NCI-H1092 (cell line): ENCODE data around the gene SCAMP5.
A peak's percentile ranks its signal among the peaks of the same experiment; 100 is the strongest.

Experiments
- DNase-seq: peaks from one replicate; lab custom pipeline; 2025; lab: John Stamatoyannopoulos, UW

The SCAMP5 gene

DNA sequence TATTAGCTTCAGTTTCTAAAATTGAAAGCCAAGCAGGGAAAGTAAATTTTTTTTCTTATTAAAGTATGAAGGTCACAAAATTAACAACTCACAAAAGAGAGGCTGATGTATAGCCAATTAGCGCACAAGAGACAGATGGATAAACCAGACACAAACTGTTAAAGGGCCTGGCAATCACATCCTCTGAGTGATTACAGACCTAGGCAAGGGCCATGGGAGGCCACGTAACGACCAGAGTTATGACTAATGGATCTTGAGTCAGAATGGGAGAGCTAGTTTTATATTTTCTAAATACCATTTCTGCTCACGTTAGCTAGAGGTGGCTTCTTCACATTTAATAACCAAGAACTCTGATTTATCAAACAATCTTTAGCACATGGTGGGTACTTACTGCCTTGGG, 17.8 kb upstream of the SCAMP5 start:
- no peak for DNase-seq

GRCh38 chr15:74978077-74978476, 17.3 kb upstream of the SCAMP5 start:
- no peak for DNase-seq

DNA sequence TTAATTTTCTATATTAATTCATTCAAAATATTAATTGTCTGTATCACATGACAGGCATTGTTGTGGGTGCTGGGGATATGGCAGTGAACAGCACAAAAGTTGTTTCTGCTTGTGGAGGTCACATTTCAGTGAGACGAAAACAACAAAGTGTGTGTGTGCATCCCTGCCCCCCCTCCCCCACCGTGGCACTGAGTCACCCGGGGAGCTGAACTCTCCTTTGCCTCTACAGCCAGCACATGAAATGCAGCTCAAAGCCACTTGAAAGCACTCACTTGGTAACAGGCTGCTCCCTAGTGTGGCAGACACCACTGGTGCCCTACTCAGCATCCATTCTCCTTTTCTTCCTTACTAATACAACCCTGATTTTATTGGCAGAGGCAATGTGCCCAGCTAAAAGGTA, 16.9 kb upstream of the SCAMP5 start:
- no peak for DNase-seq

DNA sequence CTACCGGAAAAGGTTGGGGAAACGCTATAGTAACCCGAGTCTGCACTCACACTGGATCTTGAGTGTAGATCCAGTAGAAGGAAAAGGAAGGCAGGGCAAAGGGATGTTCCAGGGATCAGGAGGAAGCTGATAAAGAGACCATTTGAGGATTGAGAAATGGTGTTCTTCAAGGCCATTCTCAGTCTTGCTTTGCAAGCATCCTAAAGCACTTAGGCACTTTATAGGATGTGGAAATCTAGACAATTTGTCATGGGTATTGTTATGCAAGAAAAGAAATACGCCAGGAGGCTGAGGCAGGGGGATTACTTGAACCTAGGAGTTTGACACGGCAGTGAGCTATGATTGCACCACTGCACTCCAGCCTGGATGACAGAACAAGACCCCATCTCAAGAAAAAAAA, 13.2 kb upstream of the SCAMP5 start:
- DNase-seq: no peak

- DNase-seq: no peak
These were observed 11.6 kb upstream of the SCAMP5 start for GRCh38 chr15:74983725-74984231.

DNA sequence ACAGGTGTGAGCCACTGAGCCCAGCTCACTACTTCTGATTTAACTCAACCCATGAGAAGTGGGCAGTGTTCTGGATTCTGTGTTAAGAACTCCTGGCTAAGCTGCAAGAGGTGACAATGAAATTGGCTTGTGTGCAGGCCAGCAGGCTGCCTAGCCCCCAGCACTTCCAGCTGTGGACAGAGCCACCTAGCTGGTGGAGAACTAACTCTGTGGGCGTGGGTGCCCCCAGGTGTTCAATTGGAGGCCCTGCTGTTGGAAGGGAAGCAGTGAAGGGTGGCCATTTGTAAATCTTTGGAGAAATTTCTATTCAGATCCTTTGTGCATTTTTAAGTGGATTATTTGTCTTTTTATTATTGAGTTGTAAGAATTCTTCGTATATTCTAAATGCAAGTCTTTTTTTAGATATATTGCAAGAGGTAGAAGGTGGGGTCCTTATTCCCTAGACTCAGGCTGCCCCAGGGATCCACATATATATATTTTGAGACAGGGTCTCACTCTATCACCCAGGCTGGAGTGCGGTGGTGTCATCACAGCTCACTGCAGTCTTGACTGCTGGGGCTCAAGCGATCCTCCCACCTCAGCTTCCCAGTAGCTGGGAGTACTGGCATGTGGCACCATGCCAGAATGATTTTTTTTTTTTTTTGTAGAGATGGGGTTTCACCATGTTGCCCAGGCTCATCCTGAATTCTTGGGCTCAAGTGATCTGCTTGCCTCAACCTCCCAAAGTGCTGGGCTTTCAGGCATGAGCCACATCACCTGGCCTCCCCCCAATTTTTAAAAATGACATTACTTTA, 7.2 kb upstream of the SCAMP5 start:
- DNase-seq: peak; percentile 26

- no peak for DNase-seq
These were observed 5.8 kb upstream of the SCAMP5 start for GRCh38 chr15:74989527-74989926.

GRCh38 chr15:74992619-74993018, 2.7 kb upstream of the SCAMP5 start:
- no peak for DNase-seq

- DNase-seq: no peak
These were observed 1.1 kb upstream of the SCAMP5 start for GRCh38 chr15:74994236-74994635.

- DNase-seq: no peak
These were observed 678 bp upstream of the SCAMP5 start for GRCh38 chr15:74994685-74995084.

- peak; percentile 53 for DNase-seq
These were observed 709 bp downstream of the SCAMP5 start for GRCh38 chr15:74995779-74996765.

DNA sequence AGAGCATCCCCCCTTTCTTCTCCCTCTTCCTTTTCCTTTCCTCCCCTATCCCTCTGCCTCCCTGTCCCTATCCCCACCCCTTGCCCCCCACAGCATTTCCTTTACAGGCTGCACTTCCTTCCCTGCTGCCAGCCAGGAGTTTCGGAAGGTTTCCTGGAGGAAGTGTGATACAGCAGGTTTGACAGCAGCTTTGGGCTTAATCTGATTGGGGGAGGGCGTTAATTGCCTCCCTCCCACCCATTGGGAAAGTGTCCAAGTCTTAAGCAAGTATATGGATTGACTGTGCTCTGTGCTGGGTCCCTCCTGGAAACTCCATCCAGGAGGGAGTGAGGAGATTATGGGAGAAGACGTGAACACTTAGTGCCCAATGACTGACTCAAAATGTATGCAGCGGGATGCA, 1.8 kb downstream of the SCAMP5 start:
- DNase-seq: no peak

- no peak for DNase-seq
These were observed 2.2 kb downstream of the SCAMP5 start for GRCh38 chr15:74997543-74997942.

DNA sequence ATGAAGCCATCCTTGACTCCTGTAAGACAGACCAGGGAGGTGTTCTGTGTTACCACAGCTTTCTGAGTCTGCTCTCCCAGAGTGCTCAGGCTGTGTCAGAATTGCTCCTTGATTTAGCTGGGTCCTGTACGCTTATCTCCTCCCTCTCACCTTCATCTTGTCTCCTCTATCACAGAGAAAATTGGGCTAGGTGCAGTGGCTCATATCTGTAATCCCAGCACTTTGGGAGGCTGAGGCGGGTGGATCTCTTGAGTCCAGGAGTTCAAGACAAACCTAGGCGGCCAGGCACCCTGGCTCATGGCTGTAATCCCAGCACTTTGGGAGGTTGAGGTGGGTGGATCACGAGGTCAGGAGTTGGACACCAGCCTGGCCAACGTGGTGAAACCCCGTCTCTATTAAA, 5.9 kb downstream of the SCAMP5 start:
- DNase-seq: no peak

- DNase-seq: no peak
These were observed 7.0 kb downstream of the SCAMP5 start for GRCh38 chr15:75002398-75002797.

DNA sequence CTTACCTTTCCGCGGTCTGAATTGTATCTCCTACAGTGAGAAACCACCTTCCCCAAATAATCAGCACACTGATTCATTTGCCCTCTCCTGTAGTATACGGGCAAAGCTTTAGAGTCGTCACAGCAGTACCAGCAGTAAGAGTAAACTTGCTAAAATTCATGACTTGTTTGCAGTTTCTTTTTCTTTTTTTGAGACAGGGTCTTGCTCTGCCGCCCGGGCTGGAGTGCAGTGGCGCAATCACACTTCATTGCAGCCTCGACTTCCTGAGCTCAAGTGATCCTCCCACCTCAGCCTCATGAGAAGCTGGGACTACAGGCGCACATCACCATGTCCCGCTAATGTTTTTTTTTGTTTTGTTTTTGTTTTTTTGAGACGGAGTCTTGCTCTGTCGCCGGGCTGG, 11.9 kb downstream of the SCAMP5 start:
- DNase-seq: no peak

DNA sequence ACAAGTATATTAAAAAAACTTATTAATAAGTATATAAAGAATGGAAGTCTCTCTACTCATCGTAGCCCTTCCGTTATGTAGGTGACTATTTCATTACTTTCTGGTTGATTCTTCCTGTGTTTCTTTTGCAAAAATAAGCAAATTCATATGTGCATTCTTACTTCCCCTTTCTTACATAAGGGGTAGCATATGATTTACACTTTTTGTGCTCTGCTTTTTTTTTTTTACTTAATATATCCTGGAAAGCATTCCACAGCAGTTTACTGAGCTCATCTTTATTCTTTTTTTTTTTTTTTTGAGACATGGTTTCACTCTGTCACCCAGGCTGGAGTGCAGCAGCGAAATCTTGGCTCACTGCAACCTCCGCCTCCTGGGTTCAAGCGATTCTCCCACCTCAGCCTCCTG, 12.9 kb downstream of the SCAMP5 start:
- no peak for DNase-seq

GRCh38 chr15:75008629-75009326, 13.4 kb downstream of the SCAMP5 start:
- DNase-seq: no peak

GRCh38 chr15:75016431-75016830, 21.1 kb downstream of the SCAMP5 start:
- no peak for DNase-seq

- no peak for DNase-seq
These were observed 24.6 kb downstream of the SCAMP5 start for GRCh38 chr15:75019916-75020315.

DNA sequence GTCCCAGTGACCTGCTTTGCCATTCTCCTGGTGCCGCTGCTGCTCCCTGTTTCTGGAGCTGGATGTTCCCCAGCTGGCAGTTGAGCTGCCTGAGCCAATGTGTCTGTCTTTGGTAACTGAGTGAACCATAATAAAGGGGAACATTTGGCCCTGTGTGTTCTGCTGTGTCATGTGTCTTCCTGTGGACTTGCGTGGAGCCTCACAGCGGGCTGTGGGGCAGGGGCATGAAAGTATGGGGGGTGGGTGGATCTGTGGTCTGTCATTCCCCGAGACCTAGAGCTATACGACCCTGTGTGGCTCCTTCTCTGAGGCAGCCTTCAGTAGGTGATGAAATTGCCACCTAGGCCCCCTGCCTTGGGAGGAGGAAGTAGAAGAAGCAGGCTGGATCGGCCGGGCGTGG, 26.0 kb downstream of the SCAMP5 start:
- DNase-seq: no peak

- DNase-seq: no peak
These were observed 27.4 kb downstream of the SCAMP5 start for GRCh38 chr15:75022783-75023180.
